NOMO-1 treated with DMSO at 0.1 percent for 48 hours (cell line): ENCODE data around the gene SNRNP25.
"Not testable (repeated sequence)": the region's sequence is repeated elsewhere in the genome, so short reads cannot be mapped to it uniquely, and the experiment has no call there.

Experiments used
- DNase-seq: peaks from one replicate; lab custom pipeline; 2025; ENCODE audit not compliant: unreplicated experiment; lab: John Stamatoyannopoulos, UW

SNRNP25 gene

GRCh38 chr16:53346-54236 lies at the start of gene SNRNP25, which contains the start of gene POLR3K:
Gene SNRNP25 (plus strand): TSS chr16:53828. CDS start chr16:54017, 189 bp downstream.
Gene POLR3K (minus strand): TSS chr16:53608. CDS start chr16:53586, 22 bp downstream.
- DNase-seq, result peak; percentile 97

GRCh38 chr16:9903-10665 lies 43.5 kb upstream of the SNRNP25 start:
- no peak for DNase-seq

GRCh38 chr16:10772-11171 lies 42.9 kb upstream of the SNRNP25 start:
- DNase-seq, result peak; percentile 61

- DNase-seq, result not testable (repeated sequence)
Measured at GRCh38 chr16:17062-17765, 36.4 kb upstream of the SNRNP25 start.

GRCh38 chr16:20886-21285 lies 32.7 kb upstream of the SNRNP25 start:
- DNase-seq, result not testable (repeated sequence)

- DNase-seq, result not testable (repeated sequence)
Measured at GRCh38 chr16:24151-24550, 29.5 kb upstream of the SNRNP25 start.

GRCh38 chr16:25926-26348 lies 27.7 kb upstream of the SNRNP25 start:
- not testable (repeated sequence) for DNase-seq

GRCh38 chr16:30627-31026 lies 23.0 kb upstream of the SNRNP25 start:
- not testable (repeated sequence) for DNase-seq

- DNase-seq, result not testable (repeated sequence)
Measured at GRCh38 chr16:33154-33876, 20.3 kb upstream of the SNRNP25 start.

- DNase-seq, result no peak
Measured at GRCh38 chr16:33877-34647, 19.6 kb upstream of the SNRNP25 start.

GRCh38 chr16:34648-34987 lies 19.0 kb upstream of the SNRNP25 start:
- DNase-seq, result no peak

GRCh38 chr16:35011-35677 lies 18.5 kb upstream of the SNRNP25 start:
- DNase-seq, result peak; percentile 88

- no peak for DNase-seq
Measured at GRCh38 chr16:35678-36305, 17.8 kb upstream of the SNRNP25 start.

GRCh38 chr16:36336-36984 lies 17.2 kb upstream of the SNRNP25 start:
- DNase-seq, result no peak

GRCh38 chr16:37511-37910 lies 16.1 kb upstream of the SNRNP25 start:
- peak; percentile 43 for DNase-seq

GRCh38 chr16:38206-38605 lies 15.4 kb upstream of the SNRNP25 start:
- DNase-seq, result not testable (repeated sequence)

GRCh38 chr16:38941-39892 lies 14.4 kb upstream of the SNRNP25 start:
- DNase-seq, result peak; percentile 56
